ENCODE measurements around the gene TRIP6.
"Not testable (repeated sequence)": the region's sequence is repeated elsewhere in the genome, so short reads cannot be mapped to it uniquely, and the experiment has no call there.

TRIP6 gene

DNA sequence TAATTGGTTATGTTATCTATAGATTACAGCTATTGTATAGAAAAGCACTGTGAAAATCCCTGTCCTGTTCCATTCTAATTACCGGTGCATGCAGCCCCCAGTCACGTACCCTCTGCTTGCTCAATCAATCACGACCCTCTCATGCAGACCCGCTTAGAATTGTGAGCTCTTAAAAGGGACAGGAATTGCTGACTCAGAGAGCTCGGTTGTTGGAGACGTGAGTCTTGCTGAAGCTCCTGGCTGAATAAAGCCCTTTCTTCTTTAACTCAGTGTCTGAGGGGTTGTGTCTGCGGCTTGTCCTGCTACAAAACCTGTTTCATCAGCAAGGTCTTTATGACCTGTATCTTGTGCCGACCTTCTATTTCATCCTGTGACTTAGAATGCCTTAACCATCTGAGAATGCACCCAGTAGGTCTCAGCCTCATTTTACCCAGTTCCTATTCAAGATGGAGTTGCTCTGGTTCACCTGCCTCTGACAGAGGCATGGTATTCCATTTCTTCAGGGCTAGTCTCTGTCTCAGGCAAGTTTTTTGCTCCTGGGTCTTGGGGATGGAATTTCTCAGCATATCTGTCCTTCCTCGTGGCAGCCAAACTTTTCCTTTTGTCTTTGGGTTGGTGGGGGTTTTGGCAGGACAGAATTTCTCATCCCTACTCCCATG is 52.7 kb downstream of the TRIP6 start:
- FAIRE-seq = not testable (repeated sequence)

- no peak for FAIRE-seq
These were observed 53.9 kb downstream of the TRIP6 start for GRCh38 chr7:100921039-100921438.

All from endometrium (tissue), 2 donors.